Astrocyte (in vitro differentiated cells and primary cell): Measurements from ENCODE around the gene HNRNPD.

Experiments
- EZH2 ChIP-seq: IDR thresholded peaks from 2 replicates; pipeline ENCODE4 v1.6.1; 2012; ENCODE audit warnings: mild to moderate bottlenecking, low read length, inconsistent platforms; ENCODE audit not compliant: insufficient read depth
- TF ChIP-seq, protein P1 (sequence below): IDR thresholded peaks from 2 replicates; pipeline ENCODE4 v1.5.1; 2011; ENCODE audit warnings: low read depth, mild to moderate bottlenecking, inconsistent platforms, low read length, moderate library complexity; ENCODE audit not compliant: insufficient read depth

GRCh38 chr4:82398263-82398662 is 24.5 kb upstream of the HNRNPD start:
- TF ChIP-seq, protein P1, sequence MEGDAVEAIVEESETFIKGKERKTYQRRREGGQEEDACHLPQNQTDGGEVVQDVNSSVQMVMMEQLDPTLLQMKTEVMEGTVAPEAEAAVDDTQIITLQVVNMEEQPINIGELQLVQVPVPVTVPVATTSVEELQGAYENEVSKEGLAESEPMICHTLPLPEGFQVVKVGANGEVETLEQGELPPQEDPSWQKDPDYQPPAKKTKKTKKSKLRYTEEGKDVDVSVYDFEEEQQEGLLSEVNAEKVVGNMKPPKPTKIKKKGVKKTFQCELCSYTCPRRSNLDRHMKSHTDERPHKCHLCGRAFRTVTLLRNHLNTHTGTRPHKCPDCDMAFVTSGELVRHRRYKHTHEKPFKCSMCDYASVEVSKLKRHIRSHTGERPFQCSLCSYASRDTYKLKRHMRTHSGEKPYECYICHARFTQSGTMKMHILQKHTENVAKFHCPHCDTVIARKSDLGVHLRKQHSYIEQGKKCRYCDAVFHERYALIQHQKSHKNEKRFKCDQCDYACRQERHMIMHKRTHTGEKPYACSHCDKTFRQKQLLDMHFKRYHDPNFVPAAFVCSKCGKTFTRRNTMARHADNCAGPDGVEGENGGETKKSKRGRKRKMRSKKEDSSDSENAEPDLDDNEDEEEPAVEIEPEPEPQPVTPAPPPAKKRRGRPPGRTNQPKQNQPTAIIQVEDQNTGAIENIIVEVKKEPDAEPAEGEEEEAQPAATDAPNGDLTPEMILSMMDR = no peak
- no peak for TF ChIP-seq EZH2
